Activated T-helper 9 cell treated with anti-CD3 and anti-CD28 coated beads, Interleukin-2, amount 50 U/mL, for 16 hours (primary cell): ENCODE data around the gene NRG2.

Experiments
- DNase-seq: peaks from one replicate; pipeline ENCODE4 v3.0.0-alpha.2; 2020; ENCODE audit warnings: low read depth

Gene NRG2

GRCh38 chr5:139942243-139942642, 100.9 kb downstream of the NRG2 start:
- no peak for DNase-seq

- no peak for DNase-seq
These were observed 112.7 kb downstream of the NRG2 start for GRCh38 chr5:139930406-139930805.

GRCh38 chr5:139926797-139927503, 116.1 kb downstream of the NRG2 start:
- DNase-seq = no peak

GRCh38 chr5:139925650-139926640, 117.2 kb downstream of the NRG2 start:
- no peak for DNase-seq

- no peak for DNase-seq
These were observed 117.9 kb downstream of the NRG2 start for GRCh38 chr5:139925216-139925562.

- no peak for DNase-seq
These were observed 118.5 kb downstream of the NRG2 start for GRCh38 chr5:139924294-139925215.

- no peak for DNase-seq
These were observed 123.8 kb downstream of the NRG2 start for GRCh38 chr5:139919308-139919707.

GRCh38 chr5:139915834-139916233, 127.3 kb downstream of the NRG2 start:
- DNase-seq = no peak

GRCh38 chr5:139915266-139915665, 127.8 kb downstream of the NRG2 start:
- no peak for DNase-seq

GRCh38 chr5:139914218-139914807, 128.8 kb downstream of the NRG2 start:
- DNase-seq = no peak

GRCh38 chr5:139912804-139913203, 130.3 kb downstream of the NRG2 start:
- no peak for DNase-seq

- DNase-seq = no peak
These were observed 130.9 kb downstream of the NRG2 start for GRCh38 chr5:139912158-139912557.

- no peak for DNase-seq
These were observed 131.5 kb downstream of the NRG2 start for GRCh38 chr5:139911425-139912120.

- no peak for DNase-seq
These were observed 132.2 kb downstream of the NRG2 start for GRCh38 chr5:139910901-139911300.

- no peak for DNase-seq
These were observed 133.1 kb downstream of the NRG2 start for GRCh38 chr5:139910036-139910435.

GRCh38 chr5:139908749-139909148, 134.3 kb downstream of the NRG2 start:
- no peak for DNase-seq

GRCh38 chr5:139906661-139907060, 136.4 kb downstream of the NRG2 start:
- DNase-seq = no peak

- DNase-seq = no peak
These were observed 138.1 kb downstream of the NRG2 start for GRCh38 chr5:139904816-139905661.

GRCh38 chr5:139904566-139904815, 138.6 kb downstream of the NRG2 start:
- DNase-seq = no peak

GRCh38 chr5:139903795-139904565, 139.1 kb downstream of the NRG2 start:
- no peak for DNase-seq
